G401 (cell line): ENCODE data around the gene NDUFV3. TPM values are rescaled to one million over a fixed set of nuclear protein-coding genes. Genes with fewer than 3 reads are reported as not detected.
"Not testable (repeated sequence)": the region's sequence is repeated elsewhere in the genome, so short reads cannot be mapped to it uniquely, and the experiment has no call there.

Experiments used
- DNase-seq: peaks from one replicate; pipeline ENCODE4 v3.0.0-alpha.2; 2015; ENCODE audit warnings: low spot score
- in situ Hi-C: cut with HindIII; loops from 2 replicates; pipeline ENCODE4 v1.10.0; 2016; ENCODE audit warnings: low sequenced_read_pairs, mixed read lengths
- total RNA-seq: library from RNA; depleted of rRNA; stranded (reverse); fragments of >200 nt; shearing (Covaris generic); gene quantifications from 2 replicates; pipeline ENCODE4 v1.2.3, GENCODE V29; 2014

NDUFV3 gene
- total RNA-seq, 1 experiment from 2014 or later = 45.5 TPM

DNA sequence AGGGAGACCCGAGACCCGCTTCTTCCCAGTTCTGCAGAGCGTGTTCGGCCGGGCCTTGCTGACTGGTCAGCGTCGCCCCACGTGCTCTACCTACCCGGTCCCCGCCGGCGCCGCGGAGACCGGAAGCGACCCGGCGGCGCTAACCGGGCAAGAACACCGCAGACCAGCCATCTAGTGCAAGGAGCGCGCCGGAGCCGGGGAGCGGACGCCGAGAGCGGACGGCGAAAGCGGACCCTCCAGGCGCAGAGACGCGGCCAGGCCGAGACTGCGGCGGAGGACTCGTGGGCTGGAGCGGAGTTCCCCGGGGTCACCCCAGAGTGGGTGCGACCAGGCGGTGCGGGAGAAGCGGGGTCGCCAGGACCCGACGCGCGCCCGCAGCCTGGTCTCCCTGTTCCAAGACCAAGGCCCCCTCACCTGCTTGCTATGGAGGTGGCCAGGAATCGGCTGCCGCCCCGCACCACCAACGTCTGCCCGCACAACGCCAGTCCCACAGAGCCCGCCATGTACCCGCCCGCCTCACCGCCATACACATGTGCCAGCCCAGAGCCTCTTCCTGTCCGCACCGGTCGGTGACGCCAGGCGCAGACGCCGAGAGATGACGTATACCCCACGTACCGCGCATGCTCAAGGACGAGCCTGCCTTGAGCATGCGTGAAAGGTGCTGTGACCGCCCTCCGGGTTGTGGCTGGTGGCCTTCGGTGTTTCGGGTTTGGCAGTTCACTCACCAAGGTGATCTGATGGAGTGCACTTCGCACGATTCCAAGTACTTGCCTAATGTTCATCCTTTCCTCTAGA is 13.9 kb upstream of the NDUFV3 start, which contains the start of gene WDR4:
Gene WDR4, minus strand, starts transcription at position 547 of the 795 bp plus-strand sequence. Its CDS starts 44 bp downstream, at position 503.
- in situ Hi-C loops = no loop called here
- DNase-seq = peak; percentile 95

DNA sequence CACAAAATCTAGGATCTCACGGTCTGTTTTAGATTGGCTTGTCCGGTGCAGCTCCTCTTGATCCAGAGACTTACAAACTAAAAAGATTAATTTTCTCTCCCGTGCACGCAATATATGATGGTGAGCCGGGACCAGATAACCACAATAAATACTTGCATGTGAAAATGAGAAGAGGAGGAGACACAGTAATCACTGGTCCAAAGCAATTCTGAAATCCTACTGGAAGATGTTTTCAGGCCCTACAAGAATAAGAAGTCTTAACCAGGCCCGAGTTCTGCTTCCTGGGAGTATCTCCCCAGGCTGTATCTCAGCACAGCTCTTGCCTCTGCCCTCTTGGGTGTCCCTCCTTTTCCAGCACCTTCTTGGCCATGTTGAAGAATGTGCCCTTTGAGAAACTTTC is 12.8 kb upstream of the NDUFV3 start:
- in situ Hi-C loops = no loop called here

DNA sequence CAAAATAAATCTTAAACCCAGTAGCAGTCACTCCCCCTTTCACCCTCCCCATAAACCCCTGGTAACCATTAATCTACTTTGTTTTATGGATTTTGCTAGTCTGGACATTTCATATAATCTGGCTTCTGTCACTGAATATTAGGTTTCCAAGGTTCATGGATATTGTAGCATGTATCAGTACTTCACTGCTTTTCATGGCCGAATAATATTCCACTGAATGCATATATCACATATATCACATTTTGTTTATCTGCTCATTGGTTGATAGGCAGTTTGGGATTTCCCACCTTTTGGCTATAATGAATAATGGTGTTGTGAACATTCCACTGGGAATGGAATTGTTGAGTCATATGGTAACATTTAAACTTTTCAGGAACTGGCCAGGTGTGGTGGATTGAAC is 9.2 kb upstream of the NDUFV3 start:
- in situ Hi-C loops = no loop called here
- DNase-seq = no peak

More for the DNA sequence above, 12.8 kb upstream of the NDUFV3 start:
- DNase-seq = no peak

DNA sequence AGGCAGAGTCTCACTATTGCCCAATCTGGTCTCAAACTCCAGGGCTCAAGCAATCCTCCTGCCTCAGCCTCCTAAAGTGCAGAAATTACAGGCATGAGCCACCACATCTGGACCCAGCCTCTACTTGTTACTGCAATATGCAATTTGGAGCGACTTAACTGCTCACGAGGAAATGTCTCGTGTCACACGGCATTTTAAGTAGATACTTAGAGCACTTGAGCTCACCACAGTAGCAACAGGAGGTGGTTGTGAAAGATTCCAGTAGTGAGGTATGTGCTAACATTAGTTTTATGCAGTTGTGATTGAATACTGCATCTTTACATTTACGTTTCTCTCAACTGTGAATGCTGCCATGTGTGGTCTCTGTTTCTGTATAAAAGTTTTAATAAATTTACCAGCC is 5.8 kb upstream of the NDUFV3 start:
- no peak for DNase-seq
- in situ Hi-C loops = no loop called here

DNA sequence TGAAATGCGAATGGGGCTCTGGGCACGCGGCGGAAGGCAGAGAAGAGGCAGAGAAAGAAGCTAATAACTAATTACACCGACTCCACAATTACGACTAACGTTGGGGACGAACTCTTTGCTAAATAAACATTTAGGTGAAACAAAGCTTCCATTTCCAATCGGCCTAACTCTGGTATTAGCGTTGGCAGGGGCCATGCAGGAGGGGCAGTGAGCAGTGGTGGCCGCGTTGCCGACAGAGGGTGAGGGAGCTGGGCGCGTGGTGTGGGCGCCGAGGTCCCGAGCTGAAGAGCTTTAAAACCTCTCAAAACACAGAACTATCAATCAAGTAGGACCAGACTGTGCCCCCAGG is 553 bp upstream of the NDUFV3 start:
- in situ Hi-C loops = no loop called here

DNA sequence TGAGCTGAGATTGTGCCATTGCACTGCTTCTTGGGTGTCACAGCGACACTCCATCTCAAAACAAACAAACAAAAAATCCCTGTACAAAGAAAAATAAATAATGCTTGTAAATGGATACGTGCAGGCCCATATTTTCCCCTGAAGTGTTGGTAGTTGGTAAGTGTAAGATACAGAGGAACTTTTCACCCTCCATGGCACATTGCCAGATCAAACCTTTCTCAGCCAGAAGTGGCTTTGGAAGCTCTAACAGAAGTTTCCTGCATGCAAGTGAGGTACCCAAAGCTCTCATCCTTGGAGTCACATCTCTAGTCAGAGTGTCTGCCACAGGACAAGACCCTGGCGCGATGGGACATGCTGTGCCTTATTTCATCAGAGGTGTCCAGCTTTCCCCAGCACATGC is 7.3 kb downstream of the NDUFV3 start:
- DNase-seq = no peak
- in situ Hi-C loops = no loop called here

More for the DNA sequence above, 553 bp upstream of the NDUFV3 start:
- DNase-seq = no peak

DNA sequence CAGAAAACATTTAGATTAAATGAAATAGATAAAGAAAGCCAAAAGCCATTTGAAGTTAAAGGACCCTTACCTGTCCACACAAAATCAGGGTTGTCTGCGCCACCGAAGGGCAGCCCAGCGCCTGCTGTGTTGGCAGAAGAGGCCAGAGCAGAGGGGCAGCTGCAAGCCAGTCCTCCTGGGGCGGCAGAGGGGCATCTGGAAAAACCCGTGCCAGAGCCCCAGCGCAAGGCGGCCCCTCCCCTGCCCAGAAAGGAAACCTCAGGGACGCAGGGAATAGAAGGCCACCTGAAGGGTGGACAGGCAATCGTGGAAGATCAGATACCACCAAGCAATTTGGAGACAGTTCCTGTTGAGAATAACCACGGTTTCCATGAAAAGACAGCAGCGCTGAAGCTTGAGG is 10.7 kb downstream of the NDUFV3 start:
- in situ Hi-C loops = no loop called here
- DNase-seq = no peak

DNA sequence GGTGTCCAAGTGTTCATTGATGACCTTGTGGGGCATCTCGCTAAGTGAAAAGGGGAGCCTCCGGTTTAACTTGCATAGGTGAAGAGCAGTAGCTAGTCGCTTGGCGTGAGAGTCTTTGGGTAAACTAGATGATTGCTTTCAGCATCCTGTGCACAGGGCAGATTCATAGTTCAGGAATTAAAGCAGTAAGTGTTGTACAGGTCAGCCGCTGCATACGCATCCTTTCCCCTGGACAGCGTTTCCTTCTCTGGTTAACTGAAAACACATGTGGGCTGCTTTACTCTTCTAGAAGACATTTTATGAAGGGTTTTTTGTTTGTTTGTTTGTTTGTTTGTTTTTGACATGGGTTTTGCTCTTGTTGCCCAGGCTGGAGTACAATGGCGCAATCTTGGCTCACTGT is 12.1 kb downstream of the NDUFV3 start:
- DNase-seq = no peak
- in situ Hi-C loops = no loop called here

DNA sequence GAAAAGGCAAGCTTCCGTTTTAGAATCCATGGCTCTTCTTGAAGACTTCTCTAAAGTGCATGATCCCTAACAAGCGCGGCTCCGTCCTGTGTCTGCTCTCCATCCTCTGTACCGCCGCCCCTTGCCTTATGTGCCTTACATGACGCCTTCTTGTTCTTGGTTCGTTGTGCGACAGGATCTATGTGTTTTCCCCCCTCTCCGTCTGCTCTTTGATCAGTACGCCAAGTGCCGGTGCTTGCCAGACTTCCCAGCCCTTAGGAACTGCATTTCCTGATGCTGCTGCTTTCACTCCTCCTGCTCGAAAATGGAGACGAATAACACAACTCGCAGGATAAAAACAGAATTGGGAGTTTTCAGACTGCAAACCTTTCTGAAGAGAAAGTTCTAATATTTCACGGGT is 13.1 kb downstream of the NDUFV3 start:
- no peak for DNase-seq
- in situ Hi-C loops = no loop called here

DNA sequence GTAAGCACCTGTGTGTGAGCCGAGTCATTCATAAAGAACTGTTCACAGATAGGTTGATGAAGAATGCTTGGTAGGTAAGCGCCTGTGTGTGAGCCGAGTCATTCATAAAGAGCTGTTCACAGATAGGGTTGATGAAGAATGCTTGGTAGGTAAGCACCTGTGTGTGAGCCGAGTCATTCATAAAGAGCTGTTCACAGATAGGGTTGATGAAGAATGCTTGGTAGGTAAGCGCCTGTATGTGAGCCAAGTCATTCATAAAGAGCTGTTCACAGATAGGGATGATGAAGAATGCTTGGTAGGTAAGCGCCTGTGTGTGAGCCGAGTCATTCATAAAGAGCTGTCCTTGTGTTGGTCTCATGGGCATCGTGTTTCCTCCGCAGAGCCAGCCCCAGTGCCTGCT is 15.4 kb downstream of the NDUFV3 start:
- in situ Hi-C loops = not testable (repeated sequence)

DNA sequence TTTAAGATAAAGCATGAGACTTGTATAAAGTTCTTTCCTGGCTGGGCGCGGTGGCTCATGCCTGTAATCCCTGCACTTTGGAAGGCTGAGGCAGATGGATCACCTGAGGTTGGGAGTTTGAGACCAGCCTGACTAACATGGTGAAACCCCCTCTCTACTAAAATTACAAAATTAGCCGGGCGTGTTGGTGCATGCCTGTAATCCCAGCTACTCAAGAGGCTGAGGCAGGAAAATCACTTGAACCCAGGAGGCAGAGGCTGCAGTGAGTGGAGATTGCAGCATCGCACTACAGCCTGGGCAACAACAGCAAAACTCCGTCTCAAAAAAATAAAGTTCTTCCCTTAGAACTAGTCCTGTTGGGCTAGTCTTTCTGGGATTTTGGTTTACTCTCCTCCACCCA is 18.8 kb downstream of the NDUFV3 start:
- DNase-seq, in situ Hi-C loops: not testable (repeated sequence)

More for the DNA sequence above, 15.4 kb downstream of the NDUFV3 start:
- not testable (repeated sequence) for DNase-seq

DNA sequence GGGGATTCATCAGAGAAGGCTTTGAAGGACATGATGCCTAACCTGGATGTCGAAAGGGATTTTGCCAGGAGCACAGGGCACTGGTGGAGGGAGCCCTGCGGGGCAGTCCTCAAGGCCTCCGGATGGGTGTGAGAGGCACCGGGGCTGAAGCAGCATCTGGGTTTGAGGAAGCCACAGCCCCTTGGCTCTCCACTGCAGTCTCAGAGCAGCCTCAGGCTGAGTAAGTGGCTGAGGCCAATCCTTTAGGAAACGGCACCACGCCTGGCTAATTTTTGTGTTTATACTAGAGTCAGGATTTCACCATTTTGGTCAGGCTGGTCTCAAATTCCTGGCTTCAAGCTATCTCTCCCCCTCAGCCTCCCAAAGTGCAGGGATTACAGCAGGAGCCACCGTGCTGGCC is 20.4 kb downstream of the NDUFV3 start:
- DNase-seq = no peak
- in situ Hi-C loops = no loop called here

DNA sequence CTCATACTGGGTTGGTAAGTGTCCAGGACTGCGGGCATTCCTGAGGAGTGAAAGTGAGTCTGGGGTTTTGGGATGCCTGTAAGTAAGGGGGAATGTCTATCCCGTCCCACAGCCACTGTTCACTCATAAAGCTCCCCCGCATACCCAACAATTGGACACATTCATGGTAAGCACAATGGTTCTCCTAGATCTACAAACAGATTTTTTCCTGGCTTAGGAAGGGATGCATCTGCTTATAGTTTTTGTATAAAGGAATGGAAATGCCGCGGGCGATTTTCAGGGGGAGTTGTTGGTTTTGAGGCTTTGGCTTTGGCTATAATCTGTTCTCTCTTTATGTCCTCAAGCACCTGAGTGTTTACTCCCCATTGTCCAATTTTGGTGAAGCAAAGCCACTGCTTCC is 25.2 kb downstream of the NDUFV3 start:
- in situ Hi-C loops = no loop called here
- DNase-seq = no peak

DNA sequence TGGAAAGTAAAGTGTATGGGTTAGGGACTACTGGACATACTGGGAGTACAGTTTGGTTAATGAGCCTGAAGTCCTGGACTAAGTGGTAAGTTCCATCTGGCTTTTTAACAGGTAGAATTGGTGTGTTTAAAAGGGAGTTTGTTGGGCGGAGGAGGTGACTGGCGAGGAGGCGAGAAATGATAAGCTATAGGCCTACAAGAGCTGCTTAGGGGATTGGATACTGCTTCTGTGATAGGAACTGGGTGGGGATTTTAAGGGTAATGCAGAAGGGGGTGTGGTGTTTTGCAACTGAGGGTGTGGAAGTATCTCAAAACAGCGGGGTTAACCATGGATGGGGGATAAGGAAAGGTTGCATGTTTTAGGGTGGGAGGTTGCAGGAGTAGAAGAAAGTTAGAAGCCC is 28.8 kb downstream of the NDUFV3 start:
- no peak for DNase-seq
- in situ Hi-C loops = no loop called here

DNA sequence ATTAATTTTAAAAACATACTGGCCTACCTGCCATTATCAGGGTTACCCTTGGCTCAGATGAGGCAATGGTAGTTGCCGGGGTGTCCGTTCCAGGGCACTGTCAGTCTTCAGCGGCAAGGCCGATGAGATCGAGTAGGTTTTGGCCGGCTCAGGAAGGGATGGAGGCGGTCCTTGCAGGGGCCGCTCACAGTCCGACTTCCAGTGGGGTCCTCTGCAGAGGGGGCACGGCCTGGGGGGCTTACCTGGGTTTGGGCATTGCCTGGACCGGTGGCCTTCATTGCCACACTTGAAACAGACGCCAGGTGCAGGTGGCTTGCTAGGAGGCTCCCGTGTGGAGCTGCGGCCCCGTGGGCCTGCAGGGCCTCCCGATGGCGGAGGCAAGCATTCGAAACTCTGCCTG is 29.8 kb downstream of the NDUFV3 start:
- in situ Hi-C loops = no loop called here
- no peak for DNase-seq

DNA sequence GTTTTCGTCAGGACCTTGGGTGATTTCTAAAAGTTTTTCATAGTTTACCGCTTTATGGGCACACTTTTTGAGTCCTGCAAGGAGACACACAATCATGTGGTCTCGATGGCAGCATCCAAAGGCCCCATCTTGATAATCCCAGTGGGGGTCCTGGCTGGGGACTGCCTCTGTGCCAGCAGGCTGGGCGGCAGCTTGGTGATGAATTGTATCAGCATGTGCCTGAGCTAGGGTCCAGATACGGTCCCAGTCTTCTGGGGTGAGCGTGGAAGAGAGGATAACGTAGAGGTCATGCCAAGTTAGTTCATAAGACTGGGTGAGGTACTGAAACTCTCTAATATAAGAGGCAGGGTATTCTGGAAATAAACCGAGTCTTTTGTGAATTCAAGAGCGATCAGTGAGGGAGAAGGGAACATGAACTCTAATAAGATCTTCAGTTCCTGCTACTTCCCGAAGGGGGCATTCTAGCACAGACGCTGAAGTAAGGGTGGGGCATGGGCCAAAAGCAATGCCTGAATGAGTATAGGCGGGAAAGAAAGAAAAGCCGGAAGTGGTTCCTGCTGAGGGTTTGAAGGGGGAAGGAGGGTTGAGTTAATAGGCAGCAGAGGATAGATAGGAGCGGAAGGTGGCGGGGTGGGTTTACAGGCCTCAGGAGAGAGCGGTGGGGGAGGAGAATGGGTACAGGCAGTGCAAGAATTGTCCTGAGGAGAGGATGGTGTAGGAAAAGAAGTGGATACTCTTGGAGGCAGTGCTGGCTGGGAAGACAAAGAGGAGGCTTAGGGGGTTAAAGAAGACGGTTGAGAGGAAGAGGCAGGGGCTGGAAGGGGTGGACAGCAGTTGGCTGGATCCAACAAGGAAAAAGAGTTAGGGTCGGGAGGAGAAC is 30.7 kb downstream of the NDUFV3 start:
- DNase-seq = peak; percentile 86
- in situ Hi-C loops = no loop called here

DNA sequence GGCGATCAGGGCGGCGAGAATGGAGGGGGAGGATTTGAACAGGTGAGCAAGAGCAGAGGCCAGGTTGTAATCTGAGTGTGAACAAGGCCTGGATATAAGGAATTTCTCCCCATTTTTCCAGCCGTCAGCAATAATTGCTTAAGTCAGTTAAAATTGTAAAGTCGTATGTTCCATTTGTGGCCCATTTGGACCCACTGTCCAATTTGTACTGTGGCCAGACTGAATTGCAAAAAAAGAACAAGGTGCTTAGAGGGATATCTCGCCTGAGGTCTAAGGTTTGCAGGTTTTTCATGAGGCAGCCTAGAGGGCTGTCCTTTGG is 31.3 kb downstream of the NDUFV3 start:
- no peak for DNase-seq
- in situ Hi-C loops = no loop called here

DNA sequence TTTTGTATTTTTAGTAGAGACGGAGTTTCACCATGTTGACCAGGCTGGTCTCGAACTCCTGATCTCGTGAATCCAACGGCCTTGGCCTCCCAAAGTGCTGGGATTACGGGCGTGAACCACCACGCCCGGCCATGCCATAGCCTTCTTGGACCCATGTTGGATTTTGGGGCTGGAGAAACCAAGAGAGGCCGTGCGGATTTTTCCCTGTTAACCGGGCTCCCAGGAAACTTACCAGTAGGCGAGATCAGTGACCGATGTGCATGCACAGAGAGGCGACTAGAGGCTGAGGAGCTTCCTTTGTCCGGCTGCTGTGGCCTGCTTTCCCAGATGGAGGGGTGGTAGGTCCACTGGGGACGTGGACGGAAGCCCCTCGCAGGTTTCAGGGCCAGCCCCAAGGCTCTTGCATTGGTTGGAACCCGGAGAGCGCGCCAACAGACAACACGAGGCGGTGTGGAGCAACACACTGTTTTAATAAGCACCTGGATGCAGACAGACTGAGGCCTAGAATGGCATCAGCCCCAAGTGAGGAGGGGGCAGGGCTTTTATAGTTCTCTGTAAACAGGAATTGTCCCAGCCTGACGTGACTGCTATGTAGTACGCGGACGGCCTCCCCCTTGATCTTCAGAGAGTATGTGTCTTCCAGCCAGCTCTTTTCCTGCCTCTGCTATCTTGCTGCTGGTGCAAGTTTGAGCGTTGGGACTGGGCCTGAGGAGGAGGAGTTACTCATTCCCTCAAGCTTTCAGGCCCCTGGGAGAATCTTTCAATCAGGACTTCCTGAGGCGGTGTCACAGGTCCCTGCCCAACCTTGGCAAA is 32.2 kb downstream of the NDUFV3 start, which contains the start of gene ERVH48-1:
Gene ERVH48-1, minus strand, starts transcription at position 517 of the 813 bp plus-strand sequence. CDS start 6,624 bp downstream, outside the sequence.
- in situ Hi-C loops = no loop called here
- DNase-seq = no peak

DNA sequence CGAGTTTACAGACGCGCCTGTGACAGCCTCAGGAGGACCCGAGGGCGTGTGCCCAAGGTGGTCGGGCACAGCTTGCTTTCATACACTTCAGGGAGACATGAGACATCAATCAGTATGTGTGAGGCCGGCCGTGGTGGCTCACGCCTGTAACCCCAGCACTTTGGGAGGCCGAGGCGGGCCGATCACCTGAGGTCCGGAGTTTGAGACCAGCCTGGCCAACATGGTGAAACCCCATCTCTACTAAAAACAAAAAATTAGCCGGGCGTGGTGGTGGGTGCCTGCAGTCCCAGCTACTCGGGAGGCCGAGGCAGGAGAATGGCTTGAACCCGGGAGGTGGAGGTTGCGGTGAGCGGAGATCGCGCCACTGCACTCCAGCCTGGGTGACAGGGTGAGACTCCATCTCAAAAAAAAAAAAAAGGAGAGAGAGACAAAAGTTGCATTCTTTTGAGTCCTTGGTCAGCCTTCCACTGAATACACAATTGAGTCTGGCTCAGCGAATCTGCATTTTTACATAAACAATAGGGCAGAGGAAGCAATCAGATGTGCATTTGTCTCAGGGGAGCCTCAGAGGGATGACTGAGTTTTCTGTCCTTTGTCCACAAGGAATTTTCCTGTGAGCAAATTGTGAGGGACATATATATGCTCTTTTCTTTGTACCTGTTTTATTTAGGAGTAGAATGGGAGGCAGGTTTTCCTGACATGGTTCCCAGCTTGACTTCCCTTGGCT is 34.5 kb downstream of the NDUFV3 start:
- DNase-seq, in situ Hi-C loops: not testable (repeated sequence)
